Measurements from ENCODE around the gene ASB11. TPM values are rescaled to one million over a fixed set of nuclear protein-coding genes. Genes with fewer than 3 reads are reported as not detected.

ASB11 gene
- total RNA-seq, 3 donors from 2014 or later = 0.09 to 0.27 (median 0.17) TPM

DNA sequence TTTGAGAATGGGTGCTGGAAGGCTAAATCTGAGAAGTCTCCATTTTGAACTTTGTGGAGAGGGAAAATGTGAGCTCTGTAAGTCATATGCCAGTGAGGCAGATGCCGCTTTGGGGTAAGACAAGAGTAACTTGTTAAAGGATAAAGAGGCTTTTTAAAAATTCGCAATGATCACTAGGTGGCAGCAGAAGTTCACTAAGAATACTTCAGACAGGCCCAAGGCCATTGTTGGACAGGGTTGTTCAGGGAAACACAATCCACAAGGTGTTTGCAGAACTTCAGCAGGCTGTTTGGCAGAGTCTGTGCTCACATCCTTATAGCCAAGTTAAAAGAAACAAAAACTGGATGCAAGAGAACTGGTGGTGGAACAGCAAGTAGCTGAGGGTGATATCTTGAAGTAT, 33.6 kb upstream of the ASB11 start:
- intact Hi-C loops (cut with DNase I, micrococcal nuclease) = loop anchor here (5.0 kb wide), 2 partner anchors 113 to 118 kb away; no protein-coding TSS in a partner anchor

GRCh38 chrX:15345976-15346375, 30.5 kb upstream of the ASB11 start:
- TF ChIP-seq CTCF (IDR thresholded peaks at IDR 0.05) = no peak
- no peak for ATAC-seq
- H3K9me3 ChIP-seq = no peaks in the 10 kb centered on the region

More for the DNA sequence above, 33.6 kb upstream of the ASB11 start:
- Histone ChIP-seq H3K4me1 (ENCODE audit: low read depth) (no peaks in the 10 kb centered on the region), H3K36me3 (ENCODE audit: low read depth) (no peaks in the 10 kb centered on the region), H3K9me3 (no peaks in the 10 kb centered on the region), H3K4me3 (no peak overlapping the region)
- peak; percentile 68 for ATAC-seq
- peak in 1 of 3 donors; percentile 64 for DNase-seq
- no peak for TF ChIP-seq CTCF (IDR thresholded peaks at IDR 0.05)

GRCh38 chrX:15344106-15344505, 28.7 kb upstream of the ASB11 start:
- Histone ChIP-seq H3K4me1 (ENCODE audit: low read depth) (no peaks in the 10 kb centered on the region), H3K36me3 (ENCODE audit: low read depth) (no peaks in the 10 kb centered on the region), H3K4me3 (no peak overlapping the region), H3K9me3 (no peaks in the 10 kb centered on the region)
- ATAC-seq (no peak), DNase-seq (no peak)
- no peak for TF ChIP-seq CTCF (IDR thresholded peaks at IDR 0.05)
- intact Hi-C loops (cut with DNase I, micrococcal nuclease) = no loop called here

More at GRCh38 chrX:15345976-15346375, 30.5 kb upstream of the ASB11 start:
- no peak for DNase-seq
- intact Hi-C loops (cut with DNase I, micrococcal nuclease) = loop anchor here (5.0 kb wide), 2 partner anchors 116 to 121 kb away; no protein-coding TSS in a partner anchor
- H3K4me1 ChIP-seq (ENCODE audit: low read depth) = no peaks in the 10 kb centered on the region
- H3K4me3 ChIP-seq = no peak overlapping the region
- H3K36me3 ChIP-seq (ENCODE audit: low read depth) = no peaks in the 10 kb centered on the region

- intact Hi-C loops (cut with DNase I, micrococcal nuclease) = no loop called here
- Histone ChIP-seq H3K4me3 (no peak overlapping the region), H3K9me3 (no peaks in the 10 kb centered on the region), H3K36me3 (ENCODE audit: low read depth) (no peaks in the 10 kb centered on the region), H3K4me1 (ENCODE audit: low read depth) (no peaks in the 10 kb centered on the region)
- no peak for TF ChIP-seq CTCF (IDR thresholded peaks at IDR 0.05)
- DNase-seq (no peak), ATAC-seq (no peak)
Measured at GRCh38 chrX:15343075-15343476, 27.6 kb upstream of the ASB11 start.

- no peak for TF ChIP-seq CTCF (IDR thresholded peaks at IDR 0.05)
- no peak for ATAC-seq
- DNase-seq = no peak
- H3K36me3 ChIP-seq (ENCODE audit: low read depth) = no peaks in the 10 kb centered on the region
- H3K4me1 ChIP-seq (ENCODE audit: low read depth) = no peaks in the 10 kb centered on the region
- intact Hi-C loops (cut with DNase I, micrococcal nuclease) = no loop called here
- no peaks in the 10 kb centered on the region for H3K9me3 ChIP-seq
- H3K4me3 ChIP-seq = no peak overlapping the region
Measured at GRCh38 chrX:15340867-15341266, 25.4 kb upstream of the ASB11 start.

- TF ChIP-seq CTCF (IDR thresholded peaks at IDR 0.05) = no peak
- no peaks in the 10 kb centered on the region for H3K9me3 ChIP-seq
- intact Hi-C loops (cut with DNase I, micrococcal nuclease) = no loop called here
- DNase-seq (peak in 1 of 3 donors; percentile 26), ATAC-seq (no peak)
- H3K36me3 ChIP-seq (ENCODE audit: low read depth) = no peaks in the 10 kb centered on the region
- H3K4me3 ChIP-seq = no peak overlapping the region
- H3K4me1 ChIP-seq (ENCODE audit: low read depth) = no peaks in the 10 kb centered on the region
Measured at GRCh38 chrX:15336023-15336413, 20.6 kb upstream of the ASB11 start.
